ENCODE results near the gene CHST1. TPM values are rescaled to one million over a fixed set of nuclear protein-coding genes. Genes with fewer than 3 reads are reported as not detected.

The CHST1 gene
- total RNA-seq, 1 donor from 2014 or later = 5.4 TPM

DNA sequence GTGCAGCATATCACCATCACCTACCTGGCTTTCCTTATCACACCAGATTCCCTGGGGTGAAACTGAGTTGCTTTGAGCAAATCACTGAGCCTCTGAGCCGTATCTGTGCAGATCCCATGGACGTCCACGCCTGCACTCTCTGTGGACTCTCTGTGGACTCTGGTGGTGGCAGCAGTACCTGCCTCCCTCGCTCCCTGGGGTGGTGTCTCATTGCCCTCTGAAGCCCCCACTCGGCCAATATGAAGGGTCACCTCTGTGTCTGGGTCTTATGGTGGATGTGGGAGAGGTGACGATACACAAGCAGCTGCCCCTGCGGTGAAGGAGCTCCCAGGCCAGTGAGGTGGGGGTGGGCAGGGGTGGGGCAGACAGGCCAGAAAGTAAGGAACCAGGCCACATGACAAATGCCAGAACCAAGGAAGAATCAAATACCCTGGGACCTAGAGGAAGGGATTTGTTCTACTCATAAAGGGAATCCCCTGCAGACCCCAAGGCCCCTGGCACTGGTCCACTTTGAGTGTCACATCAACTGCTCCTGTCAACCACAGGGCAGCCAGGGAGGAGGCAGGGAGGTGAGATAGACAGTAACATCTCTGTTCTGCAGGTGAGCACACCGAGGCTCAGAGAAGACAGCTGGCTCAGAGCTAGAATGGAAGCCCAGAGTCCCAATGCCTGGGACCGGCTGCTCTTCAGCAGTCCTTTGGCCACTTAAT is 9.2 kb upstream of the CHST1 start:
- no peak for DNase-seq (ENCODE audit: low read depth in 2 of 2)

DNA sequence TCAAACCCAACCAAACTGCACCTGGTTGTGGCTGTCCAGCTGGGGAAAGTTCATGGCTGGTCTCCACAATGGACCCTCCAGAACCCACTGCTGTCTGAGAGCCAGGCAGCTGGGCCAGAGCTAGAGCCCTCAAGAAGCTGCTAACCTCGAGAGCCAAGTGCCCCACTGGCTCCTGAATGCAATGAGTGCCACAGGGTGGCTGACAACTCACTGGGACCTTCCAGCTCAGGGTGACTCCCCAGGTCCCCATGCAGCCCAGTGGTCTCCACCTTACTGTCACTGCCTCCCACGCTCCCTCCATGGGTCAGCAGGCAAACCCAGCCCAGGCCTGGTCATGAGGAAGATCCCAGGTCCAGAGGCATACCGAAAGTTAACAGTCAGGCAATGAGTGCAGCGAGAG is 8.0 kb upstream of the CHST1 start:
- no peak for DNase-seq (ENCODE audit: low read depth in 2 of 2)

DNA sequence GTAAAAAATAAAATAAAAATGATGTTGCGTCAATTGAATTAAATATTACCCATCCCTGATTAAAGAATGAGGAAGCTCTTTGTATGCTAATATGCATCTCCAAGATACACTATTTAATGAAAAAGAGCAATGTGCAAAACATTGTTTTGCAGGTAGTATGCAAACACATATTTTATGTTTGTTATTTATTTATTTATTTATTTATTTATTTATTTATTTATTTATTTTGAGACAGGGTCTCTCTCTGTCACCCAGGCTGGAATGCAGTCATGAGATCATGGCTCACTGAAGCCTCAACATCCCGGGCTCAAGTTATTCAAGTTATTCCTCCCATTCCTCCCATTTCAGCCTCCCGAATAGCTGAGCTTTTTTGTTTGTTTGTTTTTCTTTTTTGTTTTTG is 7.2 kb upstream of the CHST1 start:
- no peak for DNase-seq (ENCODE audit: low read depth in 2 of 2)

DNA sequence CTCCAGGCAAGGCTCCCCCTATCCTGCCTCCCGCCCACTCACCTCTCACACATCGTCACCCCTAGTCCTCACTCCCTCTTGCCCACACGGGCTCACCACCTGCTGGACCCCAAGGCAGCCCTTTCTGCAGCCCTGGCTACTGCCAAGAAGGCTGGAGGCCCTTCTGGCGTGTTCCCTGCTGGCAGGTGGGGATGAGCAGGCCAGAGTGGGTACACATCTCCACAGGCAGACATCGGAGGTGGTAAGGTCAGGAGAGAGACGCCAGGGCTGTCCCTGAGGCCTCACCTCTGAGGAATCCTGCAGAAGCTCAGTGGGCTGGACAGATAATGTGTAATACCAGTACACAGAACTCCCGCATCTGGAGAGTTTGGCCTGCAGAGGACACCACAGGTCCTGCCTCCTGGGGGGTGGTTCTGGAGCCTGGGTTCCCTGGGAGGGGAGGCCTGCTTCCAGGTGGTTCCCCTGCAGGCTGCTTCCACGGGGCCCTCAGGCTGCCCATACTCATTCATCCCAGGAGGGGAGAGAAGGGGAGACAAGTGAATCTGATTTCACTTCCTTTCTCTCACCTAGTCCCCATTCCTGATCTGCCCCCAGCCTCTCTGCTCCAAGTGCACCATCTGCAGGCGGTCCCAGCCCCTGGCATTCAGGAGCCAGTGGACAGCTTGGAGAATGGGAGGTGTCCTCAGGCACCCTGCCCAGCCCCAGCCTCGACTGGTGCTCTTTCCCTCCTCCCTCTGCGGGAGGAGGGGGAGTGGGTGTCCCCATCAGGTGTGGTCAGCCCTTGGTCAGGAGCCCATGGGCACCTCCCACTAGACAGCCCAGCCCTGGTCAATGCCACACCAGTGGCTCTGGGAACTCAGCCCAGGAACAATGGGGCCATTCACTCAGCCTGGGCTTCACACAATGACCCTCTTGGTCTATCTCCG is 6.1 kb upstream of the CHST1 start:
- DNase-seq (ENCODE audit: low read depth in 2 of 2) = peak in 1 of 2 donors; percentile 12

DNA sequence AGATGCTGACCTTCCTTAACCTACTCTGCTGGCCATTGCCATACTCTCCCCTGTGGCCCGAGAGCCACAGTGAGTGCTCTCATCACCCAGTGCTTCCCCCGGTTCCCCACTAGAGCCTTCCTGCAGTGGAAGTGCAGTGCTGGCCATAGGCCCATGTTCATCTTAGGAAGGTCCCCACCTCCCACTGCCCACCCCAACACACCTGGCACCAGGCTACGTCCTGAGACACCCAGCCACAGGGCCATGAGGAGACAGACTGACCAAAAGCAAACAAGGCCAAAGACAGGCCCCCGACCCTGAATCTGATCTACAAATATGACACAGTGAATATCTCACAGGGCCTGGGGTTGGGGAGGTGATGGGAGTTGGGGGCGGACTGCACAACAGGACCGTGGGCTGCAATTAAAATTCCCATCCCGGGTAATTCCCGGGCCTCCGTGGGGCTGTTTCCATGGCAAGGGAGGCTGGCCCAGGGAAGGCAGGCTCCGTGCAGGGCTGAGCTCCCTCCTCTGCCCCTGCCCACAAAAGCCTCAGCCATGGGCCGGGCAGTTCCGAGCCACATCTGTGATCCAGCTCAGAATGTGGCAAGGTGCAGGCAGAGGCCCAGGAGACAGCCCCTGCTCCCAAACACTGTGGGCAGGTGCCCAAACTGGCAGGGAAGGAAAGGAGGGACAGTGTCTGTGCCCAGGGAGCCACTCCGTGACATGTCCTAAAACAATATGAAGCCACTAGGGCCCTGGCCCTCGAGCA is 5.1 kb upstream of the CHST1 start:
- no peak for DNase-seq (ENCODE audit: low read depth in 2 of 2)

DNA sequence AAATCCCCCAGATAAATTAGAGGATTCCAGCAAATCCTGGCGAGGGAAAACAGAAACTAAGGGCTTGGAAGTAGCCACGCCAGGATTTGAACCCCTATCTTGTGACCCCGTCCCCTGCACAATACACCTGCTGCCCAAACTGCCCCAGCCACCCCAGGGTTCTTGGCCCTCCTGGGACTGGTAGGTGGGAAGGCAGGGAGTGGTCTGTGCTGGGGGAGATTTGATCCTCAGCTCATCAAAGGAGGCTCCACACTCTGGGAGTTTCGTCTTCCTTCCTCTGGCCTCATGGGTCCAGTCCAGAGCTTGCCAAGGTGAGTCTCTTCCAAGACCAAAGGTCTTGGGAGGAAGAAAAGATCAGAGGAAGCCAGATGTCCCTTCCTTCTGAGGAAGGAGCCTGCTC is 4.5 kb upstream of the CHST1 start:
- no peak for DNase-seq (ENCODE audit: low read depth in 2 of 2)

DNA sequence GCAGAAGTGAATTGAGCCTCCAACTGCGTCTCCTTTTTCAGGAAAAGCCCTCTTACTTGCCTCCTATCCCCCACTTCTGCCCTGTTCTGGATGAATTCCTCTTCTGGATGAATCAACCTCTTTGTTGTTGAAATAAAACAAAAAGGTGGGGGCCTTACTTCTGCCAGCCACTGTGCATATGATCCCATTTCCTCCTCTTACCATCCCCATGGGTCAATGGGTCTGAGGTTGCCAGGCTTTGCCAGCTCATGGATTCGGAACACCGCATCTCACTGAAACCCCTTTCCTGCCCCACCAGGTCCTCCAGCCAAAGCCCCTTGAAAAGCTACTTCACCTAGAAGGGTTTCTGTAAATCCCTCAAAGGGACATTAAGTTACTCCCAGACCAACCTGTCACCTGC is 3.7 kb upstream of the CHST1 start:
- peak in 1 of 2 donors; percentile 47 for DNase-seq (ENCODE audit: low read depth in 2 of 2)

DNA sequence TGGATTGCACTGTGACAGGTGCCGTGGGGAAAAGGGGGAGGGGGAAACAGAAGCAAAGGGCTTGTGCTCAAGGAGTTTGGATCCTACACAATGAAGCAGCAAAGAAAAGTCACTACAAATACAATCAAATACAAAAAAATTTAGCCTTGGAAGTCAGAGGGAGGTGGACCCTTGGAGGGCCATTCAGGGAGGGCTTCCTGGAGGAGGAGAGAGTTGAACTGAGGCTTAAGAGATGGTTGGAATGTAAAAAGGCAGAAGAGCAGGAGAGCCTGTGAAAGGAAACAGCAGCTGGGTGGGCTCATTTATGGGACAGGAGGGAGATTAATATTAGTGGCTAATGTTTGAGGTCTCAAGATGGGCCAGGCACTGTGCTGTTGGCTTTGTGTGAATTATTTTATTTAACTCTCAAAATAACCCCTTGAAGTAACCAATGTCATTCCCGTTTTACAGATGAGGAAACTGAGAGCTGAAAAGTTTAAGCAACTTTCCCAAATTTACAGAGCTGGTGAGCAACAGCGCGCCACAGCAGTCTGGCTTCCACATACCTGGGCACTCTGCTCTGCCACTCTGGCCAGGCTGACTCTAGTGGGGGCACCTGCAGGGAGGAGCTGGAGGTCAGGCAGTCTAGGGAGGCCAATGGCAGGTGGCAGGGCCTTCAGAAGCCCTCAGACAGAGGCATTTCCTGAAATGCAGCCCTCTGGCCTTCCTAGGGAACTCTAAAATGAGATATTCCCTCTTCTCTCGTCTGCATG is 2.7 kb upstream of the CHST1 start:
- no peak for DNase-seq (ENCODE audit: low read depth in 2 of 2)

DNA sequence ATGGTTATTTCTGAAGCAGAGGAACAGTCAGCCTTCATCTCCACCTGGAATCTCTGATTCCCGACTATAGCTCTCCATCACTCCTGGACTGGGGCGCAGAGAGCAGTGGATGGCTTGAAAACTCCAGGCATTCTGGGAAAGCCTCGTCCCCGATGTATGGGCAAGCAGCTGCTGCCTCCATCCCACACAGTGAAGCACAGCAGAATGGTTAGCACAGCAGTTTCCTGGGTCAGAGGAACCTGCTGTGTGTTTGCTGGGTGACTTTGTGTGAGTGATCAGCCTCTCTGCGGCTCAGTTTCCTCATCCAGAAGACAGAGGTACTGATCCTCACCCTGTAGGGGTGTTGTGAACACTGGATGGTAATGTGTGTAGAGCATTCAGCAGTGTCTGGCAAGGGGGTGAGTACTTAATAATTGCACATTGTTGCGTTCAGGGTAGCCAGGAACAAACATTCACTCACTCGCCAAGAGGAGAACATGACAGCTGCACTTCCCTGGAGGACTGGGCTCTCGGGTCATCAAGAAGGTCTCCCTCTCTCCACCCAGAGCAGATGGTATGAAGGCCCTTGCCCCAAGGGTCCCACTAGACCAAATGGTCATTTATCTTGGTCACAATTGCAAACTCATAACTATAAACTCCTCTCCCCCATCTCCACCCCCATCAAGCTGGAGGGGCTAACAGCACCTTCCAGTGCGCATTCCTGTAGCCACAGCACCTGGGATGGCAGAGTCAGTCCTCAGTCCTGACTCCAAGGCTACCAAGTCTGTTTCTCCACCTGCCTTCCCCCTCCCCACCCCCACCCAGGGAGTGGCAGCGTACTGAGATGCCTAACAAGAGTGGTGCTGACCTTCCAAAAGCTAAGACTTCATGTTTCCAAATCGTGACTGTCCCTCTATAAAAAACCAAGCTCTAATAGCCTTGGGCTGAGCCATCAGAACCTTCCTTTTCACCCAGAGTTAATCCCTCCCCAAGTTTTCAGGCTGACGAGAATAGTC is 1.5 kb upstream of the CHST1 start:
- no peak for DNase-seq (ENCODE audit: low read depth in 2 of 2)

DNA sequence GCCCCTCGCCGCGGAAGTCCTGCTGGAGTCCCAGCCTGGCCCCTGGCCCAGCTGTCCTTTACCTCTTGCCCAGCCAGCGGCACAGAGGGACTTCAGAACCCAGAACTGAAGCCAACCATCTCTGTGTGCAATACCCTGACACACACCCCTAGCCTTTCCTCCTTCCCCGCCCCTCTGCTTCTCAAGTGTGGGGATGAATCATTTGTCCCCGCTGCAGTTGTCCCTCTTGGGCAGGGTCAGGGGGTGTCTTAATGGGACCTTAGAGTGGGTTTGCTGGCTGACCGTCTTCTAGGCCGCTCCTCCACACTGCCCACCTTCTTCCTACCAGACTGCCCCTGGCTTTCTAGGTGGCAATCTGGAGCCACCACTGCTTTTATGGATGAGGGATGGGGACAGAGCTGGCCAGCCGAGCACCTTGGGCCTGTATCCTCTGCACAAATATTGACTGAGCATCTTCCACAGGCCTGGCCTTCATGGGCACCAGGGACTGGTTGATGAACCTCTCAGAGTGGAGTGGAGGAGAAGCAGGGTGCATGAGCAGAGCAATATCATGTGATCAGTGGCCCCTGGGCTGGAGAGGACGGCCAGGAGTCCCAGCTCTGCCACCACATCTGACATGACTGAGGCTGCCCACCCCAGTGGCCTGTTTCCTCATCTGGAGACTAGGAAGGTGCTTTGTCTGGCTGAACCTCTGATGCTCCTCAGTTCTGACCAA is 668 bp upstream of the CHST1 start:
- DNase-seq (ENCODE audit: low read depth in 2 of 2) = peak in 1 of 2 donors; percentile 23

DNA sequence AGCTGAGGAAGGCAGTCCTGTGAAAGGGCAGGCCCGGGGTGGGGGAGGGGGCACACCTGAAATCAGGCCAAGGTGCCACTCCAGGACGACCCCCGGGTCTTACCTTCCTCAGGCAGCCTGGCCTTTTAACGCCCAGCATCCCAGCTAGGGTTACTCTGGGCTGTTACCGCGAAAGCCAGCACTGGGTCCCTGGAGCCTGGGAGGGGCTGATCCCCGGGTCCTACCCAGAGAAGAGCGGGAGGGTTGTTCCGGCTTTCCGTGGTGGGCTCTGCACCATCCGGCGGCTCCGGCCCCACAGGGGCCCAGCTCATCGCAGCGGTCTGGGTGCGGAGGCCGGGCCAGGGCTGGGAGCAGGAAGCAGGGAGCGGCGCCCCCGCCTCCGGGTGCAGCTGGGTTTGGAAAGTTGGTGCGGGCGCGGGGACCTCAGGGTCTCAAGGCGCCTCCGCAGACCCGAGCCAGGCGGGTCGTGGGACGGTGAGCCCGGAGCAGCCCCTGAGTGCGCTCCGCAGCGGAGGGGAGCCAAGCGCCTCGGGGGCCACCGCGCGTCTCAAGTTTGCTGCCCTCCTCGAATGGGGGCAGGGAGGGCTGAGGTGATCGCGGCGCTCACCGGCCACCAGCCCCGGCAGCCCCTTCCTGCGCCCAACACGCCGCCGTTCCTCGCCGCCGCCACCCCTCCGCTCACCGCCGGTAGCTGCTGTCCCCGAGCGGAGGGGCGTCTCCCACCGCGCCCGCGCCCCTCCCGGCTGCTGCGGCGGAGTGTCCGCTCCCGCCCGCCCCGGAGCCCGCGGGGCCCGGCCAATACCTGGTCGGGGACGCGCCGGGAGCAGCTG is 831 bp downstream of the CHST1 start:
- peak in 1 of 2 donors; percentile 9 for DNase-seq (ENCODE audit: low read depth in 2 of 2)

DNA sequence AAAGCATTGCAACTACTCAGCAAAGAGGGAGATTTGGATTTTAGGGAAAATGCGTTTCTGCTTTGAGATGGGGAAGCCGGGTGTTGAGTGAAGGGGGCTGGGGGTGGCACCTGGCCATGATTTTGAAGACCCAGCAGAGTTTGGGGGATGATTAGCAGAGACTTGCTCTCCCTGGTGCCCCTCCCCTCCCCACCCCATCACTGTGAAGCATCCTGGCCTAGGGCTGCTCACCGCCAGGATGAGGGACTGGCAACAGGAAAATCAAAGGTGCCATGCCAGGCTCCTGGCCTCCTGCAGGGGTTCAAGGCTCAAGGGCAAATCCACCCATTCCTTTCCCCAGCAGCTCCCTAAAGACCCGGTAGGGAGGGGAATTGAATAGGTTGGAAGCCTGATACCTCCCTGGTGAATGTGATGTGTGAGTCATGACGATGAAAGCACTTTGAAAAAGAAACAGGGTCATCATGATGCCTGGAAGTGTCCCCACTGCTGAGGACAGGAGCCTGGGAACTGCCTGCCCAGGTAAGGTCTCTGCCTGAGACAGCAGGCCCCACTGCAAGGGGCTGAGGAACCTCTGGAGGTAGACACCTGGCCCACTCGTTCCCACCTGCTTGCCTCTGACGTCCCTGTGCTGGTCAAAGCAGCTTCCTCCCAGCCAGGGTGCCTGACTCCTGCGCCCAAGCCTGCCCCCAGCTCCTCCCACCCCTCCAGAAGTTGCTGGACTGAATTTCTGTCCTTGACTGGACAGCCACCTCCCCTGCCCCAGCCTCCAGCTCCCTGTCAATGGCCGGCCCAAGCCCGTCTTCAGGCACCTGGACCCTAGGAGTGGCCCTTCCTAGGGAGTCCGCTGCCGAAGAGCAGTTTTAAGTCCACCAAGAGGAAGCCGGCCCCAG is 1.7 kb downstream of the CHST1 start:
- DNase-seq (ENCODE audit: low read depth in 2 of 2) = peak in 1 of 2 donors; percentile 19

DNA sequence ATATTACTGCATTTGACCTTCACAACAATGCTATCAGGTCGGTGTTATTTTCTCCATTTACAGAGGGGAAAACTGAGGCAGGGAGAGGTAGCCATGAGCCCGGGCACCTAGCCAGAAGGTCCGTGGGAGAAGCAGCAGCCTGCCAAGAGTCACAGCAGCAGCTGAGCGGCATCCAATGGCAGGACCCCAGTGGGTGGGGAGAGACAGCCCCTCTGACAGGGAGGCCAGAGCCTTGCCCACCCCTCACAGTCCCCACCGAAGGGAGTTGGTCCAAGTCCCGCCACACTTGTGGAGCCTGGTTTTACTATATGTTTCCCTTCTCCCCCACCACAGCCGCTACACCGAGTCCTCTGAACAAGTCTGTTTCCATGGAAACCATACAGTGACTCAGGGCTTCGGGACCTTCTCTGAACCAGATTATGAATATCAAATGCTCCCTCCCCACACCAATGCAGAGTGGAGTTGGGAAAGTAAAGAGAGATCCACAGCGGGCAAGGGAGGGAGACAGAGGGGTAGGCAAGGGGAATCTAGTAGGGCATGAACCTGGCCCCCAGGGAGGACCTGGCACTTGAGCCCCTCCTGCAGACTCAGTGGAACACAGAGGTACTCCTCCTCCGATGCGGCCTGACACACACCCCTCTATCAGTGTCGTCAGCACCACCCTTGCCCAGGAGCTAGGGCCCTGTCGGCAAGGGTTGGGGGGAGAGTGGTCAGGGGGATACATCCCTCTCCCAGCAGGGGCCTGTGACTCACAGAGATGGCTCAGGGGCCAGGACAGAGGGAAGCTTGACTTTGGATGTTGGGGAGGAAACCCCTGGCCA is 2.5 kb downstream of the CHST1 start:
- DNase-seq (ENCODE audit: low read depth in 2 of 2) = peak; percentile 15 to 92

DNA sequence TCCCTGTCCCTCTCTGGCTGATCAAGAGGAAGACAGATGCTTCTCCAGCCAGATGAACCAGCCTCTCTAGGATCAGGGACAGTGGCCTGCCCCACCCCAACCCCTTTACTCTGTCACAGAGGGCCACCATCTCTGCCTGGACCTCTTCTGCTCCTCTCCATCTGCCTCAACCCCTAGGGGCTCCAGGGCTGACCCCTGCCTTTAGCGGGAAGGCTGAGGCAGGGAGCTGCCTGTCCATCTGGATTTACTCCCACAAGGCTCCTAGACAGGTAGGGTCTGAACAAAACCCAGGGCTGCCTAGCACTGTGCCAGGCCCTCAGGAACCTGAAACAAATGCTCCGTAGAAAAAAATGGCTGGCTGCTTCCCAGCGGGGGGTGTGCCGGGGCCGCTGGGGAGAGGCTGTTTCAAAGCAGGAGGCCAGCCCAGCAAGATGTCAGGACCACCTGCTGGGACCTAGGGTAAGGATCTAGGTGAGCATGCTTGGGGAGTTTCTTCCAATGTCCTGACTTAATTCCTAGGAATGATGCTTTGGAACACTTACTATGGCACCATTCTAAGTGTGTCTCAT is 3.2 kb downstream of the CHST1 start:
- no peak for DNase-seq (ENCODE audit: low read depth in 2 of 2)

DNA sequence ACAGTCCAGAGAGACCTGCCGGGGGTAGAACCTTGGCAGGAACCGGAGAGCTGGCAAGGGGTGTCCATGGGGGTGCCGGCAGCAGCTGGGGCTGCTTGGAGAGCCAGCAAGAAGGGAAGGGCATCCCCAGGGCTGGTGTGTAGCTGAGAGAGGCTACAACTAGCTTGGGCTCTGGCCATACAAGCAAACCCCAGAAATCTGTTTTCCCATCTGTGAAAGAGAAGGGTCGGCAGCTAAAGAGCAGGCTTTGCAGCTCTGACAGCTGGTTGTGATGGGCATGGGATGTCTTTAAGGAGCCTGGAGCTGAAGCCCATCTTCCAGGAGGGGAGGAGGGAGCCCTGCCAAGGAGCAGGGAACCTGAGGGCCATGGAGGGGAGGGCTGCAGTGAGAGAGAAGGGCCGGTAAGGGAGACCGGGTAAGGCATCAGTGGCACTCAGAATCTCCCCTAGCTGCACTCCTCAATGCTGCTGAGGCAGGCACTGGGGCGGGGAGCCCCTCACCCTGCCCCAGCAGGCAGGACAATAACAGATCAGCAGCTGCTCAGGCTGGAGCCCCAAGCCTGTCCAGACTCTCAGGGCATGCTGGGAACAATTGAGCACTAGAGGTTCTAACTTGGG is 3.9 kb downstream of the CHST1 start:
- DNase-seq (ENCODE audit: low read depth in 2 of 2) = no peak
